Measurements from ENCODE around the gene ATP6V1E1.
"Not testable (repeated sequence)": the region's sequence is repeated elsewhere in the genome, so short reads cannot be mapped to it uniquely, and the experiment has no call there.

The ATP6V1E1 gene

GRCh38 chr22:17581056-17581455, 47.5 kb downstream of the ATP6V1E1 start:
- DNase-seq (ENCODE audit: low read depth in 2 of 2), result no peak

GRCh38 chr22:17580441-17581031, 48.0 kb downstream of the ATP6V1E1 start:
- DNase-seq (ENCODE audit: low read depth in 2 of 2), result no peak

- DNase-seq (ENCODE audit: low read depth in 2 of 2), result no peak
Measured at GRCh38 chr22:17579535-17579981, 49.0 kb downstream of the ATP6V1E1 start.

GRCh38 chr22:17578136-17578754, 50.3 kb downstream of the ATP6V1E1 start:
- no peak for DNase-seq (ENCODE audit: low read depth in 2 of 2)

- DNase-seq (ENCODE audit: low read depth in 2 of 2), result peak; percentile 50 to 52
Measured at GRCh38 chr22:17576470-17576869, 52.1 kb downstream of the ATP6V1E1 start.

- DNase-seq (ENCODE audit: low read depth in 2 of 2), result no peak
Measured at GRCh38 chr22:17575681-17576080, 52.9 kb downstream of the ATP6V1E1 start.

GRCh38 chr22:17575151-17575550, 53.4 kb downstream of the ATP6V1E1 start:
- DNase-seq (ENCODE audit: low read depth in 2 of 2), result no peak

GRCh38 chr22:17570851-17571631, 57.5 kb downstream of the ATP6V1E1 start:
- DNase-seq (ENCODE audit: low read depth in 2 of 2), result peak in 1 of 2 experiments; percentile 11

GRCh38 chr22:17569971-17570511, 58.5 kb downstream of the ATP6V1E1 start:
- no peak for DNase-seq (ENCODE audit: low read depth in 2 of 2)

- DNase-seq (ENCODE audit: low read depth in 2 of 2), result no peak
Measured at GRCh38 chr22:17566776-17567175, 61.8 kb downstream of the ATP6V1E1 start.

- not testable (repeated sequence) for DNase-seq (ENCODE audit: low read depth in 2 of 2)
Measured at GRCh38 chr22:17566016-17566687, 62.4 kb downstream of the ATP6V1E1 start.

- no peak for DNase-seq (ENCODE audit: low read depth in 2 of 2)
Measured at GRCh38 chr22:17563936-17564391, 64.6 kb downstream of the ATP6V1E1 start.

- no peak for DNase-seq (ENCODE audit: low read depth in 2 of 2)
Measured at GRCh38 chr22:17562906-17563870, 65.4 kb downstream of the ATP6V1E1 start, which contains the start of gene SLC25A18. Gene SLC25A18, plus strand, starts transcription at chr22:17563498. Its CDS starts 16,447 bp downstream, at chr22:17579945.

GRCh38 chr22:17559188-17559587, 69.4 kb downstream of the ATP6V1E1 start:
- DNase-seq (ENCODE audit: low read depth in 2 of 2), result no peak

GRCh38 chr22:17554814-17555213, 73.7 kb downstream of the ATP6V1E1 start:
- DNase-seq (ENCODE audit: low read depth in 2 of 2), result no peak

GRCh38 chr22:17552737-17553136, 75.8 kb downstream of the ATP6V1E1 start:
- no peak for DNase-seq (ENCODE audit: low read depth in 2 of 2)

GRCh38 chr22:17549655-17550054, 78.9 kb downstream of the ATP6V1E1 start:
- DNase-seq (ENCODE audit: low read depth in 2 of 2), result no peak

- DNase-seq (ENCODE audit: low read depth in 2 of 2), result no peak
Measured at GRCh38 chr22:17549183-17549582, 79.4 kb downstream of the ATP6V1E1 start.

GRCh38 chr22:17548756-17549035, 79.9 kb downstream of the ATP6V1E1 start:
- no peak for DNase-seq (ENCODE audit: low read depth in 2 of 2)

GRCh38 chr22:17548010-17548755, 80.4 kb downstream of the ATP6V1E1 start:
- DNase-seq (ENCODE audit: low read depth in 2 of 2), result no peak
